Measurements from ENCODE around the gene ARTN.

ARTN gene, protein sequence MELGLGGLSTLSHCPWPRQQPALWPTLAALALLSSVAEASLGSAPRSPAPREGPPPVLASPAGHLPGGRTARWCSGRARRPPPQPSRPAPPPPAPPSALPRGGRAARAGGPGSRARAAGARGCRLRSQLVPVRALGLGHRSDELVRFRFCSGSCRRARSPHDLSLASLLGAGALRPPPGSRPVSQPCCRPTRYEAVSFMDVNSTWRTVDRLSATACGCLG

DNA sequence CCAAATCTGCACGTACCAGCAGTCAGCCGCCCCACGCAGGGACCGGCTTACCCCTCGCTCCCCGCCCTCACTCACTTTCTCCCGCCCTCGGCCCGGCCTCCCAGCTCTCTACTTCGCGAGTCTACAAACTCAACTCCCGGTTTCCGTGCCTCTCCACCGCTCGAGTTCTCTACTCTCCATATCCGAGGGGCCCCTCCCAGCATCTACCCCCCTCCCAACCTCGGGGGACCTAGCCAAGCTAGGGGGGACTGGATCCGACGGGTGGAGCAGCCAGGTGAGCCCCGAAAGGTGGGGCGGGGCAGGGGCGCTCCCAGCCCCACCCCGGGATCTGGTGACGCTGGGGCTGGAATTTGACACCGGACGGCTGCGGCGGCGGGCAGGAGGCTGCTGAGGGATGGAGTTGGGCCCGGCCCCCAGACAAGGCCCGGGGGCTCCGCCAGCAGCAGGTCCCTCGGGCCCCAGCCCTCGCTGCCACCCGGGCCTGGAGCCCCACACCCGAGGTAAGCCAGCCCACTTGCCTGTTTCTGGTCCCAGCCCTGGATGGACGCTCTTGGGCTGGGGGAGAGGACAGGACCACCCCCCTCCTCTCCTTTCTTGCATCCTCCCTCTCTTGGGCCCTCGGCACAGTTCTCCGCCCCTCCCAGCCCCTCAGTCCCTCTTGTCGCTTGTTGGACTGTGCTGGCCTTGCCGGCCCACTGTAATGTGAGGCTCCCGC, at the start of gene ARTN:
Gene ARTN, plus strand, starts transcription at position 416 of the 715 bp plus-strand sequence. CDS start 1,856 bp downstream, outside the sequence.
- Mint-ChIP-seq H3K27ac (no peak within 1 kb of the TSS), H3K4me1 (ENCODE audit: low read depth) (peaks cover 18% of the 10 kb centered on the region), H3K4me3 (peak within 1 kb of the TSS; percentile 26), H3K27me3 (peaks cover 23% of the 10 kb centered on the region), H3K36me3 (ENCODE audit: low read depth) (no peaks in the 10 kb centered on the region), H3K9me3 (no peaks in the 10 kb centered on the region)

DNA sequence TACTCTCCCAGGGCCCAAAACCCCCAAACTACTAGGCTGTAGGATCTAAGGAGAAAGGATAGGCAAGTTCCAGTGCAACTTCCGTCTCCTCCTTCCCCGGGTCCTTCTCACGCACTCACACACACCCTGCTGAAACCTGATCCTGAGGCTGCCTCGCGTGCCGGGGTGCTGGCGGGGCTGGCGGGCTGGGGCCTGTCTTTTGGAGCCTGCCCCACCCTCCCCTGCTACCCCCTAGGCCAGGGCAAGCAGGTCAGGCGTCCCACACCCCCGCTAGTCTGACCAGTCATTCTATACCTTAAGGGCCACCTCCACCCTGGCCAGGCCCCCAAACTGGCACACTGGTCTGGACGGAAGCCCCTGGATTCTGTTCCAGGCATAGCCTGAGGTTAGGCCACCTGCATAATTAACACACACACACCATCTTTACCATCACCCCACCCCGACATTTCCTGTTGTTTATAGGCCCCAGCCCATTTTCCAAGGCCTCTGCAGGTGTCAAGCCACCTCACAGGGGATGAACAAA, 48.3 kb upstream of the ARTN start:
- Mint-ChIP-seq H3K27ac (no peak overlapping the region), H3K9me3 (no peaks in the 10 kb centered on the region), H3K4me1 (ENCODE audit: low read depth) (no peaks in the 10 kb centered on the region), H3K4me3 (no peak overlapping the region), H3K27me3 (no peaks in the 10 kb centered on the region), H3K36me3 (ENCODE audit: low read depth) (no peaks in the 10 kb centered on the region)

DNA sequence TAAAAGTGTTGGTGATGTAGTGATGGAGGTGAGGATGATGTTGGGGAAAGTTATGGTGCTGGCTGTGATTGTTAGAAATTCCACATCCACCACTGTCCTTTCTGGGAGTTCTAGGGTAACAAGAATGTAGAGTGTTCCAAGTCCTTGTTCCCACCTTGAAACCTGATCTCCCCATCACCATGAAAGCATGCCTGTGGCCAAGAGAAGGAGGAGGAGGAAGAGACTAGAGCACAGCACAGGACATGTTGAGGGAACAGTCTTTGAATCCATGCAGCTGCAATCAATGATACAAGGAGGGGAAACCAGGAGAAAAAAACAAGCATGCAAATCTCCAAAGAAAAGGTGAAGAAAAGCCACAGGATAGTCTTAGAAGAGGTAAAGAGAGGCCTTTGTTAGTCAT, 45.9 kb upstream of the ARTN start:
- Mint-ChIP-seq H3K9me3 (no peaks in the 10 kb centered on the region), H3K27ac (no peak overlapping the region)

DNA sequence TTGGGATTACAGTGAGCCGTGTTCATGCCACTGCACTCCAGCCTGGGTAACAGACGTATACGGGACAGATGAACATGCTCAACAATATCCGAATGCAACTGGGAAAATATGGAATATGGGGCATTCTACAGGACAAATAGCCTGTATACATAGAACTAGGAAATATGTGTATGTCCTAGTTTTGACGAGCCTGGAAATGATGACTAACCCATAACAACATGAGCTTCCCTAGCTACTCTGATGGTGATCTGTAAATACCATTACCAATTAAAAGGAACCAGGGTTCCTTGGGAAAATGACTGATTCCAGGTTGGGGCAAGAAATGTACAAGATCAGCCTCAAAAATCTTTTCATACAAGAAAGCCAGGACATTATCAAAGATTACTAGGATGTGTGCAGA, 42.8 kb upstream of the ARTN start:
- Mint-ChIP-seq H3K4me3 (no peak overlapping the region), H3K36me3 (ENCODE audit: low read depth) (no peaks in the 10 kb centered on the region), H3K4me1 (ENCODE audit: low read depth) (no peaks in the 10 kb centered on the region), H3K27me3 (no peaks in the 10 kb centered on the region), H3K27ac (no peak overlapping the region), H3K9me3 (no peaks in the 10 kb centered on the region)

More for the DNA sequence above, 45.9 kb upstream of the ARTN start:
- no peaks in the 10 kb centered on the region for H3K4me1 Mint-ChIP-seq (ENCODE audit: low read depth)
- no peaks in the 10 kb centered on the region for H3K27me3 Mint-ChIP-seq
- H3K4me3 Mint-ChIP-seq: no peak overlapping the region
- H3K36me3 Mint-ChIP-seq (ENCODE audit: low read depth): no peaks in the 10 kb centered on the region

DNA sequence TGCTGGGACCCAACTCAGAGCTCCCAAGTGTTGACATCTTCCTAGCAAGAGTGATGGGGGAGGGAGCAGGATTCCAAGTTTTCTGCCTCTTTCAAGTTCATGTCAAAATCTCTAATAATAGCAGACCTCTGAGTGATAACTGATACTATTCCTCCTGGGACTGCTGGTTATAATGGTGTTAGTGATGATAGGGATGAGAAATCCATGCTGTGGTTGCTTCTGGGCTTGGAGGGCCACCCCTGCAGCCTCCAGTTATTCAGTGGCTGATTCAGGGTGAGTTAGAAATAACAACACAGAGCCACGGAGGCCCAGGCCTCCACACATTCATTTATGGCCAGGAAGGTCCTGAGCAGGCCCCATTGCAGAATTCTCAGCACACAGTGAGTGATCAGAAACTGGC, 40.6 kb upstream of the ARTN start:
- no peak overlapping the region for H3K4me3 Mint-ChIP-seq
- no peaks in the 10 kb centered on the region for H3K9me3 Mint-ChIP-seq
- H3K27ac Mint-ChIP-seq: no peak overlapping the region
- H3K4me1 Mint-ChIP-seq (ENCODE audit: low read depth): no peaks in the 10 kb centered on the region
- peaks cover 5% of the 10 kb centered on the region for H3K36me3 Mint-ChIP-seq (ENCODE audit: low read depth)
- no peaks in the 10 kb centered on the region for H3K27me3 Mint-ChIP-seq

DNA sequence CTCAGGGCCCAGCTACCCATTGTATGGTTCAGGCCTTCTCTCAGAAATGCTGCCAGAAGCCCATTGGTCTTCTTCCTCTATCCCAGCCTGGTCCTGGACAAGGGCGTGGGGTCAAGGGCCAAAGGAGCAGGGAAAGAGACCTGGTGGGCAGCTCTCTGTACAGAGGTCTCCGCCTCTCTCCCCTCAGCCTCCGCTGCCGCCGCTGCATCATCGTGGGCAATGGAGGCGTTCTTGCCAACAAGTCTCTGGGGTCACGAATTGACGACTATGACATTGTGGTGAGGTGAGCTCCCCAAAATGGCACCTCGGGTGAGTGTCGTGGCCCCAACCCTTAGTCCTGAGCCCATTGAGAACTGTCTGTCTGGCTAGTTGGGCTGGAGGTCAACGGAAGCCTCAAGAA, 34.6 kb upstream of the ARTN start:
- peaks cover 7% of the 10 kb centered on the region for H3K36me3 Mint-ChIP-seq (ENCODE audit: low read depth)
- H3K27me3 Mint-ChIP-seq: no peaks in the 10 kb centered on the region
- H3K9me3 Mint-ChIP-seq: no peaks in the 10 kb centered on the region
- no peaks in the 10 kb centered on the region for H3K4me1 Mint-ChIP-seq (ENCODE audit: low read depth)
- no peak overlapping the region for H3K27ac Mint-ChIP-seq
- no peak overlapping the region for H3K4me3 Mint-ChIP-seq

DNA sequence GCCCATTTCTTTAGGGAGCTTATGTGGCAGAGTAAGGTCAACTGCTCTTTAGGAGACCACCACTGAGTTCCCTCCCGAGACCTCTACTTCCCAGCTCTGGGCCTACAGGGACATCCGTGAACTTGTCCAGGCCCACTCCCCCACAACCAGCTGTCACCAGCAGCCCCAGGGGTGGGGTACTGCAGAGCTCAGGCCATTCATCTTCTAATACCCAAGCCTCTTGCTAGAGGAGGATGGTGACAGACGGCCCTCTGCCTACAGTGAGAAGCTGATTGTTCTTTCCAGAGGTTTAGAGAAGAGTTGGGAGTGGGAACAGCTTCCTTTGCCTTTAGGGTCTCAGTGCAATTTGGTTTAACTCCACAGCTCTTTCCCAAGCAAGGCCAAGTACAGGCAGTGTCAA, 33.2 kb upstream of the ARTN start:
- Mint-ChIP-seq H3K27me3 (no peaks in the 10 kb centered on the region), H3K9me3 (no peaks in the 10 kb centered on the region), H3K4me3 (no peak overlapping the region), H3K27ac (no peak overlapping the region), H3K4me1 (ENCODE audit: low read depth) (no peaks in the 10 kb centered on the region), H3K36me3 (ENCODE audit: low read depth) (peaks cover 7% of the 10 kb centered on the region)

DNA sequence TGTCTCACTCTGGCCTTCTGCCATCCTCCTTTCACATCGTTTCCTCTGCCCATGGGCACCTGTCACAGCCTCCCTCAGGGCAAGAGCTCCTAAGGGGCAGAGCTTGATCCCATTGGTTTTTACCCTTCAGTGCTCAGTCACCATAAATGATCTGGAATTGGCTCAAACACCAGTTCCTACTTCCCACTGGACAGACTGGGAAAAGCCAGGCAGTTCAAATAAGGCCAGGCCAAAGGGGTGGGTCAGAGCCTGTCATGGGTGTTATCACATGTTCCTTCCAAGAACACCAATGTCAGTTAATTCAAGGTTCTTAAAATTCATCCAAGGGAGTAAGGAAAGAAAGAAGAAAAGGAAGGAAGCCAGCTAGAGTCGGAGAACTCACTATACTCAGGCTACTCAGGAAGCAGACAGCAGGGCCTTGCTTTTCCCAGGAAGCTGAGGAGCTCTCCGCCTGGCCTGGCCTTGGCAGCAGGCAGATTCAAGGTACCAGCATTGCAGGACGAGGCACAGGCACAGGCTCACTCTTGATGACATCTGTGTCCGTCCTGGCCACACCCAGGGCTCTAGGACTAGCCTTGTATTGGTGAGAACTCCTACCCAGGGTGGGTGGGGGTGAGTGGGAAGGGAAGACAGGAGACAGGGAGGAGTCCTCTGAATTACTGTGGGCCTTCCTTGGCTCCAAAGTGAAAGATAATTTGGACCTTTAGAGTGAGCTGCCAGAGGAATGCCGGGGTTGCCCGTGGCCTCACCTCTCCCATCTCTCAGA, 32.2 kb upstream of the ARTN start:
- Mint-ChIP-seq H3K4me1 (ENCODE audit: low read depth) (no peaks in the 10 kb centered on the region), H3K36me3 (ENCODE audit: low read depth) (peaks cover 7% of the 10 kb centered on the region), H3K9me3 (no peaks in the 10 kb centered on the region), H3K27me3 (no peaks in the 10 kb centered on the region), H3K4me3 (no peak overlapping the region), H3K27ac (no peak overlapping the region)

DNA sequence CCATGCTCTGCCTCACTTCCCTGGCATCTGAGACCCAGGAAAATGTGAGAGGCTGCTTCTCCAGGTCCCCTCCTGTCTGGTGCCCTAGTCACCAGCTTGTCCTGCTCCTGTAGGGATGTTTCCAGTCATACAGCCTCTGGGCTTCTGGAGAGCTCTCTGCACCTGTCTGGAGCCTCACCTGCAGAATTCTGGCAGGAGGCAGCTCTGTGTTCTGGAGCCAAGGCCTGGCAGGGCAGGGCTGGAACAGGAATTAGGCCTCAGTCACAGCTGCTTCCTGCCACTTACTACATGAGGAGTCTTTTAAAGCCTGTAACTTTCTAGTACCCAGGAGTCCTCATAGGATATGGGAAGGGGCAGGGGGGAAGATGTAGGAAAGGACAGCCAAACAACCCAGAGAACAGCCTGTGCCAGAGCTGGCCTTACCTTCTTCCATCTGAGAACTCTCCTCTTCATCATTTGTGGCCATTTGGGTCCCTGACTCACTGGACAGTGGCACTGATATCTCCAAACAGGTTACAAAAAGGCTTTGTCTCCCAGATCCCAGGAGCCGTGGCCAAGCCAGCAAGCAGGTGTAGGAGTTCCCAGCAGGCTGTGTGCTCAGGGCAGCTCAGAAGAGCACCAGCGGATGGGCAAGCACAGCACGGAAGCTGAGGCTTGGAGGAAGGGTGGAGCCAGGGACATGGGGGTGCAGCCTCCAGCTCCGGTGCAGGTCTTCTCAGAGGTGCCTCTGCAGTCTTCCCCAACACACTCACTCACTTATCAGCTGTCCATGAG, 31.4 kb upstream of the ARTN start:
- no peaks in the 10 kb centered on the region for H3K4me1 Mint-ChIP-seq (ENCODE audit: low read depth)
- peaks cover 4% of the 10 kb centered on the region for H3K36me3 Mint-ChIP-seq (ENCODE audit: low read depth)
- peak overlapping the region; percentile 29 for H3K27ac Mint-ChIP-seq
- H3K4me3 Mint-ChIP-seq: no peak overlapping the region
- no peaks in the 10 kb centered on the region for H3K9me3 Mint-ChIP-seq
- H3K27me3 Mint-ChIP-seq: no peaks in the 10 kb centered on the region

DNA sequence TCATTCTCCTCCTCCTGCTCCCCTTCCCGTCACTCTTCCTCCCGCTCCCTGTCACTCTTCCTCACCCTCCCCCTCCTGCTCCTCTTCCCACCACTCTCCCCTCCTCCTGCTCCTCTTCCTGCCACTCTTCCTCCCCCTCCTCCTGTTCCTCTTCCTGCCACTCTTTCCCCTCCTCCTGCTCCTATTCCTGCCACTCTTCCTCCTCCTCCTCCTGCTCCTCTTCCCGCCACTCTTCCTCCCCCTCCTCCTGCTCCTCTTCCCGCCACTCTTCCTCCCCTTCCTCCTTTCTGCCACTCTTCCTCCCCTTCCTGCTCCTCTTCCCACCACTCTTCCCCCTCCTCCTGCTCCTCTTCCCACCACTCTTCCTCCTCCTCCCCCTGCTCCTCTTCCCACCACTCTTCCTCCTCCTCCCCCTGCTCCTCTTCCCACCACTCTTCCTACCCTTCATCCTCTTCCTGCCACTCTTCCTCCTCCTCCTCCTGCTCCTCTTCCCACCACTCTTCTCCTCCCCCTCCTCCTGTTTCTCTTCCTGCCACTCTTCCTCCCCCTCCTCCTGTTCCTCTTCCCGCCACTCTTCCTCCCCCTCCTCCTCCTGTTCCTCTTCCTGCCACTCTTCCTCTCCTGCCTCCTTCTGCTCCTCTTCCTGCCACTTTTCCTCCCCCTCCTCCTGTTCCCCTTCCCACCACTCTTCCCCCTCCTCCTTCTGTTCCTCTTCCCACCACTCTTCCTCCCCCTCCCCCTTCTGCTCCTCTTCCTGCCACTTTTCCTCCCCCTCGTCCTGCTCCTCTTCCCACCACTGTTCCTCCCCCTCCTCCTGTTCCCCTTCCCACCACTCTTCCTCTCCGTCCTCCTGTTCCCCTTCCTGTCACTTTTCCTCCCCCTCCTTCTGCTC, 28.7 kb upstream of the ARTN start:
- Mint-ChIP-seq H3K4me3 (no peak overlapping the region), H3K9me3 (no peaks in the 10 kb centered on the region), H3K4me1 (ENCODE audit: low read depth) (no peaks in the 10 kb centered on the region), H3K27me3 (no peaks in the 10 kb centered on the region), H3K27ac (no peak overlapping the region), H3K36me3 (ENCODE audit: low read depth) (peaks cover 8% of the 10 kb centered on the region)

DNA sequence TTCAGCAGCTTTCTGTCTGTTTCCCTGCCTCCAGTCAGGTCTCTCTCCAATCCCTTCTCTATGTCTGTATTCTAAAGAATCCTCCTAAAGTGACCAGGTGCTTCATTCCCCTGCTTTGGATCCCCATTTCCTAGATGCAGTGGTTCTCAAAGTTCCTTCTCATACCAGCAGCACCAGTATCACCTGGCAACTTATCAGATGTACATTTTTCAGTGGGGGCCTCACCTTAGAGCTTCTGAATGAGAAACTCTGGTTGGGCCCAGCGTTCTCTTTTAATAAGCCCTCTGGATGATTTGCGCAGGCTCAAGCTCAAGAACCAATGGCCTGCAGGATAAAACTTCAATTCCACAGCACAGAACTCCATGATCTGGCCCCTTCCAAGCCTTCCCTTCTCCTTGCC, 25.4 kb upstream of the ARTN start:
- Mint-ChIP-seq H3K27me3 (no peaks in the 10 kb centered on the region), H3K9me3 (no peaks in the 10 kb centered on the region), H3K27ac (no peak overlapping the region), H3K4me3 (no peak overlapping the region), H3K4me1 (ENCODE audit: low read depth) (no peaks in the 10 kb centered on the region), H3K36me3 (ENCODE audit: low read depth) (peaks cover 8% of the 10 kb centered on the region)

DNA sequence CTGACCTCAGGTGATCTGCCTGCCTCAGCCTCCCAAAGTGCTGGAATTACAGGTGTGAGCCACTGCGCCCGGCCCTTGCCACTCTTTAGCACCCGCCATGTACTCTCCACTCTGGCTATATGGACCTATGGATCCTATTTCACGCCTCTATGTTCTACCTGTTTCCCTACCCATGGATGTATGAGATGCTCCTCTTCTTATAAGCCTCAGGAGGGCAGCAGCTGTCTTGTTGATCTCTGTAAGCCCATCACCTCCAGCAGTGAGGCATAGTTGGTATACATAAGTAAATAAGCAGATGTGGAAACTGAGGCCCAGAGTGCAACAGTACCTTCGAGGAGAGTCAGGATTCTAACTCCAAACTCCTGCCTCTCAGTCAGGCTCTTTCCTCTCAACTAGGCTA, 24.7 kb upstream of the ARTN start:
- Mint-ChIP-seq H3K36me3 (ENCODE audit: low read depth) (peaks cover 8% of the 10 kb centered on the region), H3K4me3 (no peak overlapping the region), H3K4me1 (ENCODE audit: low read depth) (no peaks in the 10 kb centered on the region), H3K27ac (no peak overlapping the region), H3K9me3 (no peaks in the 10 kb centered on the region), H3K27me3 (no peaks in the 10 kb centered on the region)

DNA sequence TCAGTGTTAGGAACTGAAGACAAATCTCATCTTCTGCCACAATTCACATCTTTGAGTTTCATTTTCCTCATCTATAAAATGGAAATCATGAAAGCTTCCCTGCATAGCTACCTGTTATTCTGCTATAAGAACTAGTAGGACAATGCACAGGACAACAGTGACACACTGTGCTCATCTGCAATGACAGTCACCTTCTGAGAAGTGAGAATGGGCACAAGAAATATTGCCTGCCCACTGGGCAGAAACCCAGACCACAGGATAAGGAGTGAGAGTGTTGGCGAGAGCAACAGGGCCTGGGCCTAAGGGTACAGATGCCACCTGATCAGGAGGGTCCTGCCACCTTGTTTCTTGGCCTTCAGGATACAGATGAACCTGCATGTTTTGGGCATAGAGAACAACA, 23.3 kb upstream of the ARTN start:
- Mint-ChIP-seq H3K4me1 (ENCODE audit: low read depth) (no peaks in the 10 kb centered on the region), H3K27me3 (no peaks in the 10 kb centered on the region), H3K4me3 (no peak overlapping the region), H3K9me3 (no peaks in the 10 kb centered on the region), H3K27ac (no peak overlapping the region), H3K36me3 (ENCODE audit: low read depth) (peaks cover 8% of the 10 kb centered on the region)

DNA sequence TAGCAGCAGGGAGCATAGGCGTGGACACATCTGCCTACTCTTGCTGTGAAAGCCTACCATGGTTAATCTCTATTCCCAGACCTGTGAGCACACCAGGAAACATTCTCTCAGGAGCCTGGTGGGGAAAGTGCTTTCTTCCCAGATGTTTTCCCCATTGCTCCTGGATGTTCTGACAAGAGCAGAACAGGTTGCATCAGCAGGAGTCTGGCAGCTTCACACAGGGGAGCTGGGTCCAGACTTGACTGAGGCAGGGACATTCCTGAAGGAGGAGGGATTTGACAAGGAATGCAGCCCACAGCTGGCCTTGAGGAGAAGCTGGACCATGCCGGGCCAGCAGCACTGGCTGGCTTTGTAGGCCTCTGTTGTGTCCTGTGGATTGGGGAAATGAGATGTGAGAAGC, 21.0 kb upstream of the ARTN start:
- H3K27me3 Mint-ChIP-seq: no peaks in the 10 kb centered on the region
- peaks cover 6% of the 10 kb centered on the region for H3K36me3 Mint-ChIP-seq (ENCODE audit: low read depth)
- H3K4me1 Mint-ChIP-seq (ENCODE audit: low read depth): no peaks in the 10 kb centered on the region
- H3K27ac Mint-ChIP-seq: no peak overlapping the region
- no peaks in the 10 kb centered on the region for H3K9me3 Mint-ChIP-seq
- H3K4me3 Mint-ChIP-seq: no peak overlapping the region
